CD4-positive, alpha-beta T cell treated with Interleukin-10 for 1 hour (primary cell): ENCODE data around the gene SH2D5.
"Not testable (repeated sequence)": the region's sequence is repeated elsewhere in the genome, so short reads cannot be mapped to it uniquely, and the experiment has no call there.

Experiments
- DNase-seq: peaks from one replicate; pipeline ENCODE4 v3.0.0-alpha.2; 2020

SH2D5 gene

DNA sequence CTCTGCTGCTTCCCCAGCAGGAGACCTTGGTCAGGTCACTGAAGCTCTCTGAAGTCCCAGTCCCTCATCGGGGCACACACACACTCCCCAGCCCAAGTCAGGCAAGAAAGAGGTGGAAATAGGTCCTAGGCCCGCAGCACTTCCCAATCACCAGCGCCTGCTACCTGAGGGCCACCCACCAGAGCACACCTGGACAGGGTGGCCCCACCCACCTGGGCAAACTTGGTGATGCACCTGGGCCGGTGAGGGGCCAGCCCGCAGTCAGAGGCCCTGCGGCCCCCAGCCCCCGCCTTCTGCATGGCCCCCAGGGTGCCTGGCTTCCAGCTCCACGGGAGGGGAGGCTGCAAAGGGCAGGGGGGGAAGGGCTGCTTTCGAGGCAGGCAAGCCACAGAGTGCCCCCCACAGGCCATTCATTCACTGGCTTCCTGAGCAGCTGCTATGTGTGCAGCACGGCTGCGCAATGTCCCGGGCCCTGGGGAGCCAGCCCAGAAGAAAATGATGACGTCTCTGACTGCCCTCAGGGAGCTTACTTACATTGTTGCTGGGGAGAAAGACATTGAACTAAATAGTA is 4.7 kb downstream of the SH2D5 start:
- no peak for DNase-seq

DNA sequence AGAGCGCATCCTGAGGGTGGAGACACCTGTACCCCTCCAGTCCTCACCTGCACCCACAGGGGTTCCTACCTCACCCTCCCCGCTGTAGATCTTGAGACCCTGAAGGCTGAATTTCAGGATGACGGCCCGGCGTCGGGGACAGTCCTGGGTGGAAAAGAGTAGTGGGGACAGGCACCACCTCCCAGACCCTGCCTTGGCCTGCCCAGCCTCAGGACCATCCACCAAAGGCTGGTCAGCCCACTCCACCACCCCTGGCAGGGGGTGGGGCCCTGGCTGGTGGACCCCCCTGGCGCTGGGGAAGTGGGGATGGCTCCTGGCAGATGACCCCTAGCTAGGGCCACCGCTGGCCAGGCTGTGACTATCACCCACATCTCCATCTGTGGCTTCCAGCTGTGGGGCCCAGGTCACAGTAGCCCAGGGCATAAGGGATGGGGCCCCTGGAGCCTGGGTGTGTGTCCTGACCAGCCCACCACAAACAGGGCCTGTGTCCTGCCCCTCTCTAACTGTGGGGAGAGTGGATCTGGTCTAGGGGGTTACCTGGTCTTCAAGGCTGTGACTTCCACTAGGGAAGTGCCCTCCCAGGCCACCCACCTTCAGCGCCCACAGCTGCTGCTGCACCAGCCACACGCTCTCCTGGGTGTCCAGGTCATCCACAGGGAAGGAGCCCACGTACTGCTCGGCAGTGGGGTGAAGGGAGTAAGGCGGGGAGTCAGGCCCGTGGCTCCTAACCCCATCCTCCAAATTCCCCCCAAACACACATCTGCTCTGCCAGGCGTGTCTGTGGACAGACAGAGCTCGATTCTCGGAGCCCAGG is 5.4 kb downstream of the SH2D5 start:
- no peak for DNase-seq

DNA sequence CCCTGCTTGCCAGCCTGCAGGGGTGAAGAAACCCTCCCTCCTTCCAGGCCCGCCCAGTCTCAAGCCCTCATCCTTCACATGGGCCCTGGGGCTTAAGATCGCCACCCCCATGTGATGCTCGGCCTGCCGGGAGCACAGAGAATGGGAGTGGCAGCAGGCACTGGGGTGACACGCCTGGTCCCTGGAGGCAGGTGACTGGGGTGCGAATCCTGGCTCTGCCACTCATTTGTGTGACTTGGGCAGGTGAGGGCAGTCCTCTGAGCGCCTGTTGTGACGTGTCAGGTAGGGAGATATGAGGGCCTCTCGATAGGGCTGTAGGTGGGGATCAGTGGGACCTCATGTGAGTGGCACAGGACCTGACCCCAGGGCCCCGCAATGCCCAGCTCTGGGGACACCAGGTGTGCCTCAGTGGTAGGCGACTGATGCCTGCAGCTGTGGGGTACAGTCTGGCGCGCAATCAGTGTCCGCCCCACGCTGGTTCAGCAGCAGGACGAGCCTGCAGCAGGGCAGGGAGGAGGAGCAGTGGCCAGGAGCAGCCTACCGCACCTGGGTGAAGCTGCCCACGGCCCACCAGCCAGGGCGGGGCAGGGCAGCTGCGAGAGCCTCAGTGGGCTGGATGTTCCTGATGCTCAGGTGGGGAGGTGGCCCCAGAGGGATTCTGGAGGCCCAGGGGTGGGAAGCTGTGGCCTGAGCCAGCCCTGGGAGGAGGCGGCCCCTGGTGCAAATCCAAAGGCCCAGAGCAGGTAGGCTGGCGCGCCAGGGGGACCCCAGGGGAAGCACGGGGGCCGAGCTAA is 6.2 kb downstream of the SH2D5 start:
- DNase-seq = no peak

DNA sequence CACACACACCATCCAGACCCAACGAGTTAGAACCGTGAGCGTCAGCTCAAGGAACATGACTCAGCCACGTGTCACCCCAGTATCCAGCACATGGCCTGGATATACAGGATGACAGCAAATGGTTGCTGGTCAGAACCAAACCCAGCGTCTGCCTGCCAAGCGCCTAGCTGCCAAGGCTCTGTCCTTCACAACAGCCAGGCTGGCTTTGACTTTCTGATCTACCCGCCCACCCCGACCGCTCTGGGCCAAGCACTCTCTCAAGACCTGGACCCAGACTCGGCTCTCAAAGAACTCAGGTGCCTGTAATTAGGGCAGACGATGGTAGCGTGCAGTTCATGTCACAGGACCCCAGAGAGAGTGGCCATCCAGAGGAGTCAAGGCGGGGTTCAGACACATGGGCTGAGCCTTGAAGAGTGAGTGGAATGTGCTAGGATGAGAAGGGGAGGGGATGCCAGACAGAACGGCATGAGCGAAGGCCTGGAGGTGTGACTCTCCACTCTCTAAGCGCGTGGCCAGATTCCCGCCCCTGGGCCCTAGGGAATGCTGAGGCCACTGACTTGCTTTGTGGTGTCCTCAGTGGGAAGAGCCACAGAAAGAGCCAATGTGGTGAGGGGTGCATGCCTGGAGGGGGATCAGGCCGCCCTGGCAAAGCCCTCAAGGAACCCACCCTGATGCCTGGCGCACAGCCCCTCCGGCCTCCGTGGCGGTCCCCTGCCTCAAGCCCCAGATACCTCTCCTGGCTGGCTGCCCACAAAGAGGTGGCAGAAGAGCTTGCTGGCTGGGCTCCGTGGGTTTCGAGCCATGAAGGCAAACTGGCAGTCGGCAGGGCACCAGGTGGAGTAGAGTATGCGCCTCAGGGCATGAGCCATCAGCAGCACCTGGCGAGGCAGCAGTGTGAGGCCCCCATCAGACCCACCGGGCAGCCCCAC is 7.0 kb downstream of the SH2D5 start:
- no peak for DNase-seq

DNA sequence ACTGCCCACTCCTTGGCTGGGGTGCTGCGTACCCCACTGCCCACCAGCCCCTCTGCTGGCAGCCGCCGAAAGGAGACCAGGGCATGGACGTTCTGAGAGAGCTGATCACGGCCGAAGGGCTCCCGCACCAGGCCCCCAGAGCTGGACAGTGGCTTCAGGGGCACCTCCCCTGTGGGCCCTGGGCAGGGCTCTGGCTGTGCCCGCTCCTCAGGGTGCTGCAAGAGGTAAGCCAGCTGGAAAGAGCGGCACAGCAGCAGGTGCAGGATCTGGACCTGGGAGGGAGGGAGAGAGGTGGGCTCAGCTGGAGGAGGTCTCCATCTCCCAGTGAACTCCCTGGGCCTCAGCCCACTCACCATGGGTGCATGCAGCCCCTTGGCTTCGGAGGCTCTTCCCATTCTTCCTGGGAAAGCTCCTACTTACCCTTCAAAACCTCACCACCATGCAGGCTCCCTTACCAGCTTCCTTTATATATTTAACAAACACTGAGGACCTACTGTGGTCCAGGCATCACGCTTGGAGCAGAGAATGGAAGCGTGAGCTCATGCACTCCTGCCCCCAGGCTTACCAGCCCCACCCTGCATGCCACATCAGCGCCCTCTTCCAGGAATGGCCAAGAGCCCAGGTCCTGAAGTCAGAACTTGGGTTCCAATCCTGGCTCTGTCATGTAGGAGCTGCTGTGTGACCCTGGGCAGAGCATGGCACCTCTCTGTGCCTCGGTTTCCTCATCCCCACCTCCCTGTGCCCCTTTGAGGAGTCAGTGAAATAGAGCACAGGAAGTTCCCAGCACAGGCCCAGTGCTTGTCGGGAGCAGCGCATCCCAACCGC is 7.9 kb downstream of the SH2D5 start:
- DNase-seq = no peak

DNA sequence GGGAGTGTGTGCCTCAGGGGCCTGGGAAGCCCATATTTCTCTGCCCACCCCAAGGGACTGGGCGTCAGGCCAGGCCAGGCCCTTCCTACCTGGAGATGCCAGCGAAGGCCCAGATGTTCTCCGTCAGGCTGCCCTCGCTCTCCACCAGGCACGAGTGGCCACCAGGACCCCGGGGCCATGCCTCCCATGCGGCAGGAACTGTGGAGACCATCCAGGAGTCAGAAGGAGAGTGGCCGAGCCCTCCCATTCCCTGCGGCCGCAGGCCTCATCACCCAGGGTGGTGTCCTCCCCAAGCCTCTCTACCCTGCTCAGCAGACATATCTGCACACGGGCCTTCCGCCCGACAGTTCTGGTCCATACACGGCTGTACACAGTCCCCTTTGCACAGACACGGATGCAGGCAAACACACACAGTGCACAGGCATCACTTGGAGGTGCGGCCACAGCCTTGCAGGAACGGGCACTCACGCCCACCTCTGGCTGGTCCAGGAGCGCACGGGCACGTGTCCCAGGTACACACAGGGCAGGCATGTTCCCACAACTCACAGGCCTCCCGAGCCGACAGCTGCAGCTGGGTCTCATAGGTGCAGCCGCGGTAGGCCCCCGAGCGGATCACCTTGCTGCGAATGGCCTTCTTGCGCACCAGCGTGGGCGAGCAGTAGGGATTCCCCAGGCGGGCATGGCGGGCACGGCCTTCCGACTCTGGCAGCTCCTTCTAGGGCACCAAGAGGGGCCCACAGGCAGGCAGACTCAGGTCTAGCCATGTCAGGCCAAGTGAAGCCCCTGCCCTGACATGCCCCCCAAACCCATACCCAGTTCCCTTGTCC is 8.8 kb downstream of the SH2D5 start:
- DNase-seq = no peak

DNA sequence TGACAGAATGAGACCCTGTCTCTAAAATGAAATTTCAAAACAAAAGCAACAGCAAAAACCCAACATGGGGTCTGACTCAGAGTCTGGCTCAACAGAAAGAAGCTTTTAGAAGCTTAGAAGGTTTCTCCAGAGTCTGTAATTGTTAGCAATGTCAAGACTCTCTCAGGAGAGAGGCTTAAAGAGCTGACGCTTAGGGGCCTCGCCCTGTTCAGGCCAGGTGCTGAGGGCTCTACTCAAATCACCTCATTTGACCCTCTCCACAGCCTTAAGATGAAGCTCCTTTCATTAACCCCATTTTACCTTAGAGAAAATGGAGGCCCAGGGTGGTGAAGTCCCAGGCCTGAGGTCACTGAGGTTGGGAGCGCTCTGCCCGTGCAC is 9.4 kb downstream of the SH2D5 start:
- DNase-seq = no peak

DNA sequence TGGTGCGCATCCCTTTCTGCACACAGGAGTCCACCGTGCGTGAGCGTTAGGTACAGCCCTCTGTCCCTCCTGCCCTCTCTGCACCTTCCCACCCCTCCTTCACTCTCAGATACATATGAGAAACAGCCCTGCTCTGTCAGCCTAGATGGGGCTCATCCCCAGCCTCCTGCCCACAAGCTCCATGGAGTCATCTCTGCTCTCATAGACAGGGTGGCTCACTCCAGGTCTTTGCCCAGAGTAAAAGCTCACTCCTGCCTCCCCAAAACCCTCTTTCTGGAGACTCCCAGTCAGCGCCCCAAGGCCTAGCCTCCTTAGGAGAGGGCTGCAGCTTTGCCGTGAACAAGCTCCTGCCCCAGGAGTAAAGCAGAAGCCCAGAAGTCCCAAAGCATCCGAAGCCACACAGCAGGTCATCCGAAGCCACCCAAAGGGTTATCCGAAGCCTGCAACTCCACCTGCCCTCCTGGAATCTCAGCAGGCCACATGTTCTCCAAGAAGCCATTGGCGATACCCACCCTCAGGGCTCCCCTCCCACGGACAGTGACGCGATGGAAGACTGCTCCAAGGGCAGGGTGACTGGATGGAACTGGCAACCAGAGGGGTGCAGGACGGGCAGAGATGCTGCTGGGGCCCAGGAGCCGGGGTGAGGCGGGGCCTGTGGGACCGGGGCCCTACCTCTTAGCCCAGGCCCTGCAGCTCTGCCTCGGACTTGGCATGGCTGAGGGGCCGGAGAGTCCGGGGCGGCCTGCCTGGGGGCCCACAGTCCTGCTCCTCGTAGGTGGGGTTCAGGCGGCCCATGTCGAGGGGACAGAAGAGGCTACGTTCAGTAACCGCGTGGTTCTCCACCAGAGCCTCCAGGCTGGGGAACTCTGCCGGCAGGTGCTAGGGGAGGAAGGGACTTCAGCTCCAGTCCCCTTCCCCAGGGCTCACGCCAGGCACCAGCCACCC is 11.1 kb downstream of the SH2D5 start:
- no peak for DNase-seq

DNA sequence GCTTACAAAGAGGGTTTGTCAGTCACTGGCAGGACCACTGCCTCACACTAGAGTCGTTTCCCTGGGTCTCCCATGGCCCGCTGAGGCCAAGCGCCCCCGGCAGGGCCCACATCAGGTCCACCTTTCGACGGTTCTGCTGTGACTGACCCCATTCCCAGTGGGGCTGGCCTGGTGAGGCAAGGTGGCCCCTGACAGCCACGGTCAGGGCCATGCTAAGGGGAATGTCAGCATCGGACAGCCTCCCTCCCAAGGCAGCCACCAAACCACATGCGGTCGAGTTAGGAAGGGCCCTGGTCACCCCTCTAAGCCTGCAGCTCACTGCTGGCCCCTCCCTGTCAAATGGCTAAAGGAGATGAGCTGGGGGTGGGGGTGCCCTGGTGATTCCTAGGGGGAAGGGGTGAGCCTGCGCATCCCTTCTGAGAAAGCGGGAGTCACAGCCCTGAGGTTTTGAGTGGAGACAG is 11.8 kb downstream of the SH2D5 start:
- DNase-seq = no peak

DNA sequence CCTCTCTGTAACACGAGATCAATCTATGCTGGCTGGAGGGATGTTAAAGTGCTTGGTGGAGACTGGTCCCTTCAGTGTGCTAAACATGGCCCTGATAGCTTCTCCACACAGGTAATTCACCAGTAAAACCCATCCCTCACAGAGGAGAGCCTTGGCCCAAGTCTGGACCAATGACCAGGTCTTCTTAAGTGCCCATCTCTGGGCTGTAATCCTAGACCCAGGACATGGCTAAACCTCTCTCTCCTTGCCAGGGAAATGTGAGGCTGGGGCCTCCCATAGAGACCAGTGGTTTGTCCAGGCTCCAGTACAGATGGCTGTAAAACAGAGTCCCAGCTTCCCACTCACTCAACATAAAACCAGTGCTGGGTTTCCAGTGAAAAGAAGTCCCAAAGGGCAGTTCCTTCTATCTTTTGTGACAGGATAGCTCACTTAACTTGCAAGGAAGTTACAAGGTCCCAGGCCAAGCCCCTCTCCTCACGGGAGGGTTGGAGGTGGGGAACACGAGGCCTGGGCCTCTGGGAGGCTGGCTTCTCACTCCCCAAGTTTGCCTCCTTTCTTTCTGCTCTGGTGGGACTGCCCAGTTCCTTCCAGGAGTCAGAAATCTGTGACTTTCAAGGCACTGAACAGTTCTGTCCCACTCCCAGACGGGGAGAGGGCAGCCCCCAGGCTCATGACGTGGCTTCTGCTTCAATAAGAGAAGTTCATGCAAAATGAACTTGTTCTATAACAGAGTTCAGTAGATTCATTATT is 12.5 kb downstream of the SH2D5 start:
- DNase-seq = no peak

DNA sequence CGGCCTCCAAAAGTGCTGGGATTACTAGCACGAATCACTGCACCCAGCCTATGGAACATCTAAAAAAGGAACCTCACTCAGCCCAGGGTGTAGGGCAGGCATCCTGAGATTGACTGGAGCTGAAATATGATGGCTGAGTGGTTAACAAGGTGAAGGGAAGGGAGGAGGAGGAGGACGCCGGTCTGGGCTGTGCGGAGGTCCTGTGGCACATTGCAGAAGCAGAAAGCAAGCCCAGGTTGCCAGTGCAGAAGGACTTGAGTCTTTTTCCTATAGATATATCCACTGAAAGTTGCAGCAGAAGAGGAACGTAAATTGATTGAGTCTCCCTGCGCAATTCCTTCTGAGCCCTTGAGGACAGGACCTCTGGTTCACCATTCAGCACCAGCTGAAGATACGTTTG is 13.2 kb downstream of the SH2D5 start:
- DNase-seq = no peak

DNA sequence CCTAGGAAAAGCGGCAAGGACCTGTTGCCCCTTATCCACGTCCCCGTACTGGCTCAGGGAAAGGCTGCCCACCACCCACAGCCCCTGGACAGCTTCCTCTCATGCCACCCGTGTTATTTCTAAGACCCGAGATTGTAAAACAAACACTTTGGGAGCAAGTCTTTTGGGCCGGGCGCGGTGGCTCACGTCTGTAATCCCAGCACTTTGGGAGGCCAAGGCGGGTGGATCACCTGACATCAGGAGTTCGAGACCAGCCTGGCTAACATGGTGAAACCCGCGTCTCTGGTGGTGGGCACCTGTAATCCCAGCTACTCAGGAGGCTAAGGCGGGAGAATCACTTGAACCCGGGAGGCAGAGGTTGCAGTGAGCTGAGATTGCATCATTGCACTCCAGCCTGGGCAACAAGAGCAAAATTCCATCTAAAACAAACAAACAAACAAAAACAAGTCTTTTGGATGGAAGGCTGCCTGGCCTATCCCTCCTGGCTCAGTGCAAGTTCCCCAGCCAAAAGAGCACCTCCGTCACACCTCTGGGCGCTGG is 14.1 kb downstream of the SH2D5 start:
- DNase-seq = not testable (repeated sequence)

DNA sequence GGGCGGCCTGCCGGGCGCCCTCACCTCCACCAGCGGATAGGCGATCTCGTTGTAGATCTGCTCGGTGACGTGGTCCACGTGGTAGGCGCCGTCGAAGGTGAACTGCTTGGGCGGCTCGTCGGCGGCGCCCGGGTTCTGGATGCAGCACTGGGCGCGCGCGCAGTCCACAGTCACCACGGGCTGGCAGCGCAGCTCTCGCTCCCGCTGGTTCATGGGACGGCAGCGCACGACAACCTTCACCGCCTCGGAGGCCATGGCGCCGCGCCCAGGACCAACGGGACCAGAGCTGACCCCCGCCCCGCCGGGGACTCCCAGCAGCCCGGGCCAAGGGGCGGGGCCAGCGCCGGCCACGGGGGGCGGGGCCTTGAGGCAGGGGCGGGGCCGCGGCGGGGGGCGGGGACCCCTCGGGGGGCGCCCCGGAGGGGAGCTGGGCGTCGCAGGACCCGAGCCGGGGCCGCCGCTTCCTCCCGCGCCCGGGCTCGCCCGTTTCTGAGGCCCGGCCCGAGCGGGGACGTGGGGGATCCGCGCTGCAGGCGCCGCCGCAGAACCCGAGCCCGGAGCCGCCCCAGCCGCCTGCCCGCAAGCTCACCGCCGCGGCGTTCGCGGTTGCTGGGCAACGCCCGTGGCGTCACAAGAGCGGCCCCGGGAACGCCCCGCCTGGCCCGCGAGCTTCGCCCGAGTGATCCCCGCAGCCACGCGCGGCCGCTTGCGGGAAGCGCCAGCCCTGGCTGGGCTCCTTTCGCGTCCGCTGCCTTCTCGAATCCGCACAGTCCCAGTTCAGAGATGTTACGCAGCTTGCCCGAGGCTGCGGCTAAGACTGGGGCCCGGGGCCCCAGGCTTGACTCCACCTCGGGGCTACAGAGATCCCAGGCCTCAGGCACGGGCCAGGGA is 14.8 kb downstream of the SH2D5 start, which contains the start of gene KIF17:
Gene KIF17, minus strand, starts transcription at position 556 of the 891 bp plus-strand sequence. Its CDS starts 301 bp downstream, at position 255.
- DNase-seq = peak; percentile 77

DNA sequence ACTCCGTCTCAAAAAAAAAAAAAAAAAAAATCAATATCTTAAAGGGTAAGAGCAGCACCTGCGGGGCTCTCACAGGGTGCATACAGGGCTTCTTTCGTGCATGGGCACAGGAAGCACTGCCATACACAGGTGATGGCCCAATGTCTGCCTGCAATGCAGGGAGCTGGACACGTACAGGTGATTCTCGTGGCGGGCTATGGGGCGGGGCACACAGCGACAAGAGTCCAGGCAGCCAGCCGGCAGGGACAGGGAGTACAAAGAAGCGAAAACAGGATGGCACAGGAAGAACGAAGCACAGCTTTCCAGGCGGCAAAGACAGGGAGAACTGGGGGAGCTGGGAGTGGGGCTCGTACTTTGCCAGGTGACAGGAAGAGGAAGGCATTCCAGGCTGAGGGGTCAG is 16.3 kb downstream of the SH2D5 start:
- DNase-seq = no peak

DNA sequence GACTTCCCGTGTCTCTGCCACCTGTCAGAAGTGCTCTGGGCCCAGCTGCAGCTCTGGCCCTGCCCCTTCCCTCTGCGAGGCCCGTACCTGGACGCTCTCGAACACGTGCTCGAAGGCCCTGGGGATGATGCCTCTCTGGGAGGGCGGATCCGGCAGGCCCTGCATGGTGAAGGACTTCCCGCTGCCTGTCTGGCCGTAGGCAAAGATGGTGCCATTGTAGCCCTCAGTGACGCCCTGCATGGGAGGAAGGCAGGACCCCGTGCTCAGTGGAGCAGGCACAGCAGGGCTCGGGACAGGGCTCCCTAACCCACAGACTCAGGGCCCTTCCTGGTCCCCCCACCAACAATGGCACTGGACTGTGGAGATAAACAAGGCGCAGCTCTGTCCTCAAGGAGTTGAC is 17.1 kb downstream of the SH2D5 start:
- no peak for DNase-seq

DNA sequence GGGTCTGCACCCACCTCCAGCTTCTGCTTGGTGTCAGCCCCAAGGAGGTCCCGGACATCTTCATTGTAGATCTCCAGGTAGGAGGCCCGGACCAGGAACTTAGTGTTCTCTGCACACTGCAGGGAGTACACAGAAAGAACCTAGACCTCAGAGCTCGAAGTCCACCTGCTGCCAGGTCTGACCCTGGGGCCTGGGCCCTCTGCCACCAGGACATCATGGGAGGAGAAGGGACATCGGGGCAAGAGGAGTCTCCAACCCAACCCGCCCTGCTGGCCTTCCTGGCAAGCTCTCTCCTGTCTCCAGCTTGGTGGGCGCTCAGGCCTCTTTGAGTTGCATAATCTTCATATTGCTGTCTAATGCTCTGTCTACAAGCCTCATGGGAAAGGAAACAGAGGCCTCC is 19.1 kb downstream of the SH2D5 start:
- DNase-seq = no peak

DNA sequence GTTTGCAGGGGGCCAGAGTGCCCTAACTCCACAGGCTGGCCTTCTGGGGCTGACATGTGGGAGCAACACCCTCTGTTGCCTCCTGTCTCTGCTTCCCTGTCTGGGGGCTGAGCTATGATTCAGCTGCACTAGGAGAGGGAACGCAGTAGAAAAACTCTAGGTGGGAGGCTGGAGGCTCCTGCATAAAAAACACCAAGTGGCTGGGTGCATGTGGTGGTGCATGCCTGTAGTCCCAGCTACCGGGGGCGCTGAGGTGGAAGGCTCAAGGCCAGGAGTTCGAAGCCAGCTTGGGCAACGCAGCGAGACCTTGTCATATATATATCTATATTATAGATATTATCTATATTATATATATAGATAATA is 20.3 kb downstream of the SH2D5 start:
- DNase-seq = no peak
